ENCODE data around the gene ZAR1L. TPM values are rescaled to one million over a fixed set of nuclear protein-coding genes. Genes with fewer than 3 reads are reported as not detected.

The ZAR1L gene
- total and polyA plus RNA-seq, 3 experiments from 2014 or later: not detected

- Histone ChIP-seq H3K36me3 (ENCODE audit: insufficient read depth, low read length) (no peaks in the 10 kb centered on the region), H3K9me3 (ENCODE audit: low read length) (no peaks in the 10 kb centered on the region), H3K27ac (ENCODE audit: low read depth, low read length) (no peak overlapping the region), H3K4me1 (ENCODE audit: insufficient read depth, low read length) (no peaks in the 10 kb centered on the region), H3K4me3 (ENCODE audit: low read length) (no peak overlapping the region), H3K27me3 (ENCODE audit: insufficient read depth, low read length, poor library complexity, severe bottlenecking) (no peaks in the 10 kb centered on the region)
- Mint-ChIP-seq H3K9me3 (no peaks in the 10 kb centered on the region), H3K27ac (no peak overlapping the region), H3K4me3 (no peak overlapping the region), H3K27me3 (peaks cover 0 to 5% of the 10 kb centered on the region in 2 donors), H3K4me1 (no peaks in the 10 kb centered on the region), H3K36me3 (no peaks in the 10 kb centered on the region)
- DNase-seq: no peak
- ChIA-PET CTCF (no interaction called here), POLR2A (no interaction called here)
Measured at GRCh38 chr13:32253911-32254399, 61.2 kb downstream of the ZAR1L start.

Other genes with a start within 250 kb of the ZAR1L start
- 10 to 100 TPM; 12.6 to 14.2 TPM for gene BRCA2, start 145 bp upstream of the ZAR1L start, total RNA-seq
- 1.3 TPM for gene BRCA2, start 145 bp upstream of the ZAR1L start, polyA plus RNA-seq
- gene N4BP2L1, start 112.8 kb upstream of the ZAR1L start, total RNA-seq: 10 to 100 TPM; 15.1 to 16.8 TPM
- 54.3 TPM for gene N4BP2L1, start 112.8 kb upstream of the ZAR1L start, polyA plus RNA-seq
- 10 to 100 TPM; 77.7 to 78.3 TPM for gene N4BP2L2, start 223.4 kb upstream of the ZAR1L start, total RNA-seq
- gene N4BP2L2, start 223.4 kb upstream of the ZAR1L start, polyA plus RNA-seq: 132 TPM

Measured in CD8-positive, alpha-beta memory T cell (primary cell).